Adrenal gland (tissue), 12 donors: ENCODE measurements around the gene WEE1. TPM values are rescaled to one million over a fixed set of nuclear protein-coding genes. Genes with fewer than 3 reads are reported as not detected.

Experiments
- DNase-seq, 7 donors: peaks; one replicate each; pipeline ENCODE4 v3.0.0-alpha.2; 2019 to 2020
- H3K27ac ChIP-seq, 5 donors: fragments of 200-600 bp; sonication (generic) in 4 of 5; 1 replicate in 3 of 5; 2 replicates in 2 of 5; pipeline versions ENCODE4 v1.5.1 to v1.8.0; 2016 to 2020; ENCODE audit warnings: mild to moderate bottlenecking in 1 of 5
- H3K27me3 ChIP-seq: fragments of 200-600 bp; 2 replicates; pipeline ENCODE4 v1.8.0; 2021
- H3K36me3 ChIP-seq, 2 donors: fragments of 200-600 bp; replicated peaks in 1 of 2; 1 replicate in 1 of 2; 2 replicates in 1 of 2; pipeline versions ENCODE4 v1.5.1 to v1.8.0; 2018 to 2022
- H3K4me1 ChIP-seq, 2 donors: fragments of 200-600 bp; replicated peaks in 1 of 2; 1 replicate in 1 of 2; 2 replicates in 1 of 2; pipeline versions ENCODE4 v1.5.1 to v1.8.0; 2018 to 2021
- H3K4me3 ChIP-seq, 4 donors: fragments of 200-600 bp; sonication (generic) in 3 of 4; one replicate each; pipeline ENCODE4 v1.5.1; 2016 to 2018
- H3K9me3 ChIP-seq, 3 donors: fragments of 200-600 bp; sonication (generic) in 1 of 3; replicated peaks in 1 of 3; 1 replicate in 2 of 3; 2 replicates in 1 of 3; pipeline versions ENCODE4 v1.5.1 to v1.8.0; 2016 to 2021
- POLR2A ChIP-seq, 2 donors: fragments of 450-650 bp; IDR thresholded peaks; one replicate each; pipeline ENCODE4 v1.6.1; 2017; ENCODE audit warnings: antibody characterized with exemption in 2 of 2, mild to moderate bottlenecking in 2 of 2, moderate library complexity in 1 of 2
- WGBS, 4 donors: extraction: QIAGEN DNeasy Blood & Tissue Kit in 2 of 4; methylation state at CpG; one replicate each; pipeline versions ENCODE4 v1.1.5 to v1.1.7; 2013 to 2017; 5-methylcytosine and 5-hydroxymethylcytosine counted together
- intact Hi-C, 2 donors: fragments of 100-400 bp; cut with DNase I; formaldehyde crosslinking; loops; one replicate each; pipeline versions ENCODE4 v1.14.1 to v1.15.0; 2022 to 2023
- polyA plus RNA-seq, 3 donors: library from polyadenylated mRNA; stranded (reverse); fragments of 200-250 nt in 2 of 3; fragments of 350-450 nt in 1 of 3; fragmentation: Illumina TruSeq in 1 of 3; extraction: RNeasy Lipid Tissue Mini Kit (QIAGEN cat#74804) in 1 of 3; gene quantifications; one replicate each; pipeline ENCODE4 v1.2.3, GENCODE V29; 2013 to 2014
- total RNA-seq, 9 donors: library from RNA; depleted of rRNA in 4 of 9; stranded (reverse); fragments of >200 nt in 4 of 9; fragments of 120-200 nt in 1 of 9; fragmentation: NEBNext Ultra II Directional in 1 of 9; extraction: Animal tissue kit (Norgen Biotek cat#: 25700) in 1 of 9; gene quantifications; one replicate each; pipeline versions ENCODE4 v1.1.0 to v1.2.4, GENCODE V29; 2013 to 2023
- TF ChIP-seq, protein P1 (sequence below), 6 experiments: fragments of 450-650 bp in 4 of 6; fragments of 200-600 bp in 2 of 6; sonication (generic) in 1 of 6; IDR thresholded peaks; 1 replicate in 5 of 6; 2 replicates in 1 of 6; pipeline versions ENCODE4 v1.5.1 to v1.8.0; 2016 to 2021; ENCODE audit warnings: antibody characterized with exemption in 6 of 6, mild to moderate bottlenecking in 2 of 6, moderate library complexity in 1 of 6
- donor health status: healthy with polysubstance abuse.
- donor health status: Bipolar disorder and iron deficiency.
- donor health status: DM: yes; HTN: yes; CAD: no.
- donor health status: DM: no; HTN: no; CAD: no.
- donor health status: DM: no; HTN: no; CAD: no.
- donor health status: DM: yes; HTN: yes; CAD: no.

The WEE1 gene
- total and polyA plus RNA-seq, 12 donors, result 3.3 to 33.8 (median 9.0) TPM

DNA sequence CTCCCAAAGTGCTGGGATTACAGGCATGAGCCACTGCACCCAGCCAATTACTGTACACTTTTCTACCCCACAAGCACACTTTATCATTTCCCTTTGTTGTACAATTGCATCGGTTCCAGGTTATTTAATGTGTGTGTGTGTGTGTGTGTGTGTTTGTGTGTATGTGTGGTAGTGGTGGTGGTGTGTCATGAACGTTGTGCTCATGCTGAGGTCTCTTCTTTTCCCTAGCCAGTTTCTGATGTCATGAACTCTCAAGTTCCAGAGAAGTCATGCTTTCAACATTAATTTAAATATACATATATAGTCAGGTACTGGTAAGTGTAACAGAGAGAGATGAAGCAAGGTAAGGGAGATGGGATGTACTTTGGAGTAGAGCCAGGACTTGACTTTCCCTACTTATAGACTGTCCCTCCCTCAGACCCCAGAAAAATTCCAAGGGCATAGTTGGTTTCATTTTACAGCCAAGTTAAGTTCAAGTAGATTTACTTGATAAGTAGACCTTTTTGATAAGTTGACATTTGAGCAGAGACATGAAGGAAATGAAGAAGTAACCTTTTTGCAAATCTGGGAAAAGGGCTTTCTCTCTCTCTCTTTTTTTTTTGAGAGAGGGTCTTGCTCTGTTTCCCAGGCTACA, 42.7 kb downstream of the WEE1 start:
- H3K9me3 ChIP-seq, result no peaks in the 10 kb centered on the region
- H3K27me3 ChIP-seq, result no peaks in the 10 kb centered on the region
- intact Hi-C loops, result loop anchor here (10.0 kb wide), 2 partner anchors 81 to 139 kb away; no protein-coding TSS in a partner anchor
- peaks cover 9 to 12% of the 10 kb centered on the region in 2 donors for H3K4me1 ChIP-seq
- DNase-seq, result no peak
- 53 to 86% (median 64%) methylated on average over 2 of the region's 2 CpGs for whole genome bisulfite sequencing, 4 donors
- H3K4me3 ChIP-seq, result no peak overlapping the region
- no peaks in the 10 kb centered on the region for H3K36me3 ChIP-seq
- no peak for TF ChIP-seq POLR2A (IDR thresholded peaks at IDR 0.05)
- TF ChIP-seq, protein P1, sequence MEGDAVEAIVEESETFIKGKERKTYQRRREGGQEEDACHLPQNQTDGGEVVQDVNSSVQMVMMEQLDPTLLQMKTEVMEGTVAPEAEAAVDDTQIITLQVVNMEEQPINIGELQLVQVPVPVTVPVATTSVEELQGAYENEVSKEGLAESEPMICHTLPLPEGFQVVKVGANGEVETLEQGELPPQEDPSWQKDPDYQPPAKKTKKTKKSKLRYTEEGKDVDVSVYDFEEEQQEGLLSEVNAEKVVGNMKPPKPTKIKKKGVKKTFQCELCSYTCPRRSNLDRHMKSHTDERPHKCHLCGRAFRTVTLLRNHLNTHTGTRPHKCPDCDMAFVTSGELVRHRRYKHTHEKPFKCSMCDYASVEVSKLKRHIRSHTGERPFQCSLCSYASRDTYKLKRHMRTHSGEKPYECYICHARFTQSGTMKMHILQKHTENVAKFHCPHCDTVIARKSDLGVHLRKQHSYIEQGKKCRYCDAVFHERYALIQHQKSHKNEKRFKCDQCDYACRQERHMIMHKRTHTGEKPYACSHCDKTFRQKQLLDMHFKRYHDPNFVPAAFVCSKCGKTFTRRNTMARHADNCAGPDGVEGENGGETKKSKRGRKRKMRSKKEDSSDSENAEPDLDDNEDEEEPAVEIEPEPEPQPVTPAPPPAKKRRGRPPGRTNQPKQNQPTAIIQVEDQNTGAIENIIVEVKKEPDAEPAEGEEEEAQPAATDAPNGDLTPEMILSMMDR (IDR thresholded peaks at IDR 0.05), result no peak
- H3K27ac ChIP-seq, result no peak overlapping the region

DNA sequence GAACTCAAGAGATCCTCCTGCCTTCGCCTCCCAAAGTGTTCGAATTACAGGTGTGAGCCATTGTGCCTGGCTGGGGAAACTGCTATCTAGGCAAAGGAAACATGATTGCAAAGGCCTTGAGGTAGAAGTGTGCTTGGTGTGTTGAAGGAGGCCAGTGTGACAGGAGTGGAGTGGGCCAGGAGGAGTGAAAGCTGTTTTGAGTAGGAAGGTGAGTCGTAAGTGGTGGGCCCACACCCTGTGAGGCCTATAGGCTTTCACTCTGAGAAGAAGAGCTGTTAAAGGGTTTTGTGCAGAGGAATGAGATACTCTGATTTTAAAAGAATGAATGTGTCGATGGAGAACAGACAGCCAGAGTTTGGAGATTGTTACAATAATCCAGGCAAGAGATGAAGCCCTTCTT, 43.4 kb downstream of the WEE1 start:
- WGBS, 4 donors, result 95 to 100% (median 98%) methylated on average over 4 of the region's 4 CpGs
- H3K4me1 ChIP-seq, result peaks cover 9 to 12% of the 10 kb centered on the region in 2 donors
- no peaks in the 10 kb centered on the region for H3K27me3 ChIP-seq
- TF ChIP-seq, protein P1 (IDR thresholded peaks at IDR 0.05), result no peak
- no peak for TF ChIP-seq POLR2A (IDR thresholded peaks at IDR 0.05)
- no peak overlapping the region for H3K27ac ChIP-seq
- intact Hi-C loops, result loop anchor here (10.0 kb wide), 2 partner anchors 82 to 138 kb away; no protein-coding TSS in a partner anchor
- no peaks in the 10 kb centered on the region for H3K9me3 ChIP-seq
- H3K36me3 ChIP-seq, result no peaks in the 10 kb centered on the region
- no peak overlapping the region for H3K4me3 ChIP-seq
- DNase-seq, result no peak

DNA sequence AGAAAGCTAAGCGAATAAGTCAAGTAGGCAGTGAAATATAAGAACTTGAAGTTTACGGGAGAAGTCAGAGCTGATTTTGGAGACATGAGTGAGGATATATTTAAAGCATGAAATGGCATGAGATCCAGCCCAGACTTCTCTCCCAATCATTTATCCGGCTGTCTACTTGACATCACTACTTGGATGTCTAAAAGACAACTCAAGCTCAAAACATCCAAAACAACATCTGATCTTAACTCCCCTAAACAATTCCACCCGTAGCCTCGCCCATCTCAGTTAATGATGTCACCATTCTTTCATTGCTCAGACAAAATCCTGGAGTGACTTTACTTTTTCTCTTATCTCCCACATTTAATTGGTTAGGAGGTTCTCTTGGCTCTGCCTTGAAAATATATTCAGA, 44.5 kb downstream of the WEE1 start:
- 87 to 94% (median 90%) methylated on average over 5 of the region's 5 CpGs for WGBS, 4 donors
- Histone ChIP-seq H3K27me3 (no peaks in the 10 kb centered on the region), H3K9me3 (no peaks in the 10 kb centered on the region), H3K4me3 (no peak overlapping the region), H3K36me3 (no peaks in the 10 kb centered on the region), H3K4me1 (peaks cover 4 to 6% of the 10 kb centered on the region in 2 donors), H3K27ac (no peak overlapping the region)
- no peak for TF ChIP-seq POLR2A (IDR thresholded peaks at IDR 0.05)
- TF ChIP-seq, protein P1 (IDR thresholded peaks at IDR 0.05), result no peak
- DNase-seq, result no peak
- intact Hi-C loops, result loop anchor here (10.0 kb wide), 2 partner anchors 83 to 137 kb away; no protein-coding TSS in a partner anchor

DNA sequence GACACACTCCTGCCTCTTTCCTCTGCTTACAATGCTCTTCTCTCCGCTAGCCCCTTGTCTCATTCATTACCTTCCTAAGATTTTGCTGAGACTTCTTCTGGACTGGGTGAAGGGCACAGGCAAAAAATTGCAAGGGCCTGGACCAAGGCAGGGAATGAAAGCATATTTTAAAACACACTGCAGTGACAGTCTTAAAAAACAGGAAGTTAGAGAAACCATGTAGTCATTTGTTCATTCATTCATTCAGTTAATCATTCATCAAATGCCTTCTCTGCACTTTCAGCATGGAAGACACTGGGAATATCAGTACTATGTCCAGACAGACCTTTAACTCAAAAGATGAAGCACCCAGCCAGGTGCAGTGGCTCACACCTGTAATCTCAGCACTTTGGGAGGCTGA, 45.5 kb downstream of the WEE1 start:
- TF ChIP-seq POLR2A (IDR thresholded peaks at IDR 0.05), result no peak
- TF ChIP-seq, protein P1 (IDR thresholded peaks at IDR 0.05), result no peak
- no peak overlapping the region for H3K27ac ChIP-seq
- no peak overlapping the region for H3K4me3 ChIP-seq
- H3K4me1 ChIP-seq, result peaks cover 3 to 5% of the 10 kb centered on the region in 2 donors
- H3K9me3 ChIP-seq, result no peaks in the 10 kb centered on the region
- WGBS, 4 donors, result 88 to 97% (median 94%) methylated on average over 1 of the region's 1 CpG
- intact Hi-C loops, result loop anchor here (10.0 kb wide), 2 partner anchors 84 to 136 kb away; no protein-coding TSS in a partner anchor
- no peaks in the 10 kb centered on the region for H3K36me3 ChIP-seq
- H3K27me3 ChIP-seq, result no peaks in the 10 kb centered on the region
- DNase-seq, result no peak
